ACHN (cell line): Measurements from ENCODE around the gene SHISA5.
"Not testable (repeated sequence)": the region's sequence is repeated elsewhere in the genome, so short reads cannot be mapped to it uniquely, and the experiment has no call there.

Experiments
- DNase-seq: peaks from one replicate; pipeline ENCODE4 v3.0.0-alpha.2; 2015
- in situ Hi-C: cut with HindIII; loops from 2 replicates; pipeline ENCODE4 v1.10.0; 2017; ENCODE audit warnings: low sequenced_read_pairs, low pct_ligation_motif_present, low pct_unique_long_range_greater_than_20kb

The SHISA5 gene, protein sequence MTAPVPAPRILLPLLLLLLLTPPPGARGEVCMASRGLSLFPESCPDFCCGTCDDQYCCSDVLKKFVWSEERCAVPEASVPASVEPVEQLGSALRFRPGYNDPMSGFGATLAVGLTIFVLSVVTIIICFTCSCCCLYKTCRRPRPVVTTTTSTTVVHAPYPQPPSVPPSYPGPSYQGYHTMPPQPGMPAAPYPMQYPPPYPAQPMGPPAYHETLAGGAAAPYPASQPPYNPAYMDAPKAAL

DNA sequence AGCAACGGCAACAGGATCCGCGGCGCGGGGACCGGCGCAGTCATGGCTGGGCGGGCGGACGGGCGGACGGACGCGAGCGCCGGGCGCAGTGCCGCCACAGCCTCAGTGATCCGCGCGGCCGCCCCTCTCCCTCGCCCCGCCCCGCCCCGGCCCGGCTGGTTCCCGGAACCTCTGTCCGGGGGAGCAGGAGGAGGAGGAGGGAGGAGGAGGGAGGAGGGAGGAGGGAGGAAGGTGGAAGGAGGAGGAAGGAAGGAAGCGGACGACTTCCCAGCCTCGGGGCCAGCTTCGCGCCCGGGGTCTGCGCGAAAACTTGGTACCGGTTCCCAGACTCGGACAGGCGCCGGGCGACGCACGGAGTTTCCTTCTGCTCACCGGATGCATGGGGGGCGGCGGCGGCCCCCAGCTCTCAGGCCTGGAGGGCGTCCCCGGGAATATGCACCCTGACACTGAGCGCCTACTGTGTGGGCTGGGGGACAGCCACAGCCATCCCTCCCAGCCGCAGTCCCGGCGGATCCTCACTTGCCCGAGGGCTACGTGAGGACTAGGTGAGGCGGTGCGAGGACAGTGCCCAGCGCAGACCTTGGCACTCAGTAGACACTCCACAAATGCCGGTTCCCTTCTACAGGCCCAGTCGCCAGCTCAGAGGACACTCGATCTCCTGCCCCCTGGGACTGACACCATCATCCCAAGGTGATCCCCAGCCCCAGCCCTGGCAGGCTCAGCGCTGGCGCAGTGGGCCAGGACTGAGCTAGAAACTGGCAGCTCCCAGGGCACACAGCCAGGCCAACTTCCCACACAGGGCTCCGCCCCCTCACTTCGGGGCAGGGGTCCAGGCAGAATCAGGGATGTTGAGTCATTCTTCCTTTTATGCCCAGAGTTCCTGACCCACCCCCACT is at the start of gene SHISA5:
TSS of gene SHISA5 (minus strand) at position 124 of the 896 bp plus-strand sequence. CDS start at position 44, 80 bp downstream.
- in situ Hi-C loops, result no loop called here
- peak; percentile 42 for DNase-seq

DNA sequence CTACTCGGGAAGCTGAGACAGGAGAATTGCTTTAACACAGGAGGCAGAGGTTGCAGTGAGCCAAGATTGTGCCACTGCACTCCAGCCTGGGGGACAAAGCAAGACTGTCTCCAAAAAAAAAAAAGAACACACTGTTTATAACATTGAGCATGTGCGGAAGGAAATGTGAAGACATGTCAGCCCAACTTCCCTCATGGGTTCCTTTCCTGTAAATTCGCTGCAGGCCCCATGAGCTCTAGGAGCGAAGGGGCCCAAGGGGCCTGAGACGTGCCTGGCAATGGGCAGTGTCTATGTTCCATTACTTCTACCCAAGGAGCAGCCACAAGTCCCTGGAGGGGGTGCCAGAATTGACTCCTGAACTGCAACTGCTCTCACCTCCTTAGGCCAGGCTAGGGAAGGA is 49.4 kb upstream of the SHISA5 start:
- no peak for DNase-seq
- in situ Hi-C loops, result no loop called here

DNA sequence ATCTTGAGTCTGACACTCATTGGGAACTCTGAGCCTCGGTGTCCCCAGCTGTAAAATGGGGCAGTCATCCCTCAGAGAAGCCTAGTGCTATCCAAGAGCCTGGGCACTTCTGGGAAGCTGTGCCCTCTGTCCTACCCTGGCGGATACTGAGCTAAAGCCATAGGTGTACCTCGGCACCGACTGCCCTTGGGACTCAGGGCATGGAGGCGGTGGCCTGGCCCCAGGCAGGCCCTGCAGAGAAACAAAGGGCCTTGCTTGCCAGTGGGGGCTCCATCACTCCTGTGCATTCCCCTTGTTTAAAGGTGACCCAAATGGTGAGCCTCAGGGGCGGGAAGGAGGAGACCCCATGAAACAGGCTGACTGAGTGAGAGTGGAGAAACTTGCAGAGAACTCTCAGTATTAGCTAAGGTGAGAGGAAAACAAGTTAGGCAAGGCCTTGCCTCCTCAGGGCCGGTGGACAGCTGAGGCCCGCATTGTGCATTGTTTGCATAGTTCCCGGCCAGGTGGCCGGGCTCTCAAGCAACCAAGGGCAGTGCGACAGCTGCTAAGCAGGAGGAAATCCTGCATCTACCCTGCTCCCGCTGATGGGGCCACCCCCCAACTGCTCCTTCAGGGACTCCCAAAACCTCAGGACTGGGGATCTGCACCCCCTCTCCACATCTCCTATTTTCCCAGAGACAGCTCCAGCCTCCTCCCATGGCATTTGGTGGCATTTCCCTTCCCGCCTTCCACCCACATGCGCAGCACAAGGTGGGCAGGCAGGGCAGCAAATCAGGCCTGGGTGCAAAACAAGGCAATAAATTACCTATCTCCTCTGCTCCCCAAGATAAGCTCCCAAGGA is 48.4 kb upstream of the SHISA5 start:
- in situ Hi-C loops, result no loop called here
- DNase-seq, result no peak

DNA sequence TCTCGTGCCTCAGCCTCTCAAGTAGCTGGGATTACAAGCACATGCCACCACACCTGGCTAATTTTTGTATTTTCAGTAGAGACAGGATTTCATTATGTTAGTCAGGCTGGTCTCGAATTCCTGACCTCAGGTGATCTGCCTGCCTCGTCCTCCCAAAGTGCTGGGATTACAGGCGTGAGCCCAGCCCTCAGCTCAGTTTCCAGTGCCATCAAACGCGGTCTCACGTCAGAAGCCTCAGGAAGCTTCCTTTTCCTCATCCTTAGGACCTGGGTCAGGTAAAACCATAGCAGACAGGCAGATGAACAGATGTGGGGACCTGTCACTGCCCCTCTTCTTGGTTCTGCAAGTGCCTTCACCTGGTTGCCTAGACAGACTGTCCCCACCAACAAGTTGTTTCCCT is 47.7 kb upstream of the SHISA5 start:
- DNase-seq, in situ Hi-C loops: not testable (repeated sequence)

DNA sequence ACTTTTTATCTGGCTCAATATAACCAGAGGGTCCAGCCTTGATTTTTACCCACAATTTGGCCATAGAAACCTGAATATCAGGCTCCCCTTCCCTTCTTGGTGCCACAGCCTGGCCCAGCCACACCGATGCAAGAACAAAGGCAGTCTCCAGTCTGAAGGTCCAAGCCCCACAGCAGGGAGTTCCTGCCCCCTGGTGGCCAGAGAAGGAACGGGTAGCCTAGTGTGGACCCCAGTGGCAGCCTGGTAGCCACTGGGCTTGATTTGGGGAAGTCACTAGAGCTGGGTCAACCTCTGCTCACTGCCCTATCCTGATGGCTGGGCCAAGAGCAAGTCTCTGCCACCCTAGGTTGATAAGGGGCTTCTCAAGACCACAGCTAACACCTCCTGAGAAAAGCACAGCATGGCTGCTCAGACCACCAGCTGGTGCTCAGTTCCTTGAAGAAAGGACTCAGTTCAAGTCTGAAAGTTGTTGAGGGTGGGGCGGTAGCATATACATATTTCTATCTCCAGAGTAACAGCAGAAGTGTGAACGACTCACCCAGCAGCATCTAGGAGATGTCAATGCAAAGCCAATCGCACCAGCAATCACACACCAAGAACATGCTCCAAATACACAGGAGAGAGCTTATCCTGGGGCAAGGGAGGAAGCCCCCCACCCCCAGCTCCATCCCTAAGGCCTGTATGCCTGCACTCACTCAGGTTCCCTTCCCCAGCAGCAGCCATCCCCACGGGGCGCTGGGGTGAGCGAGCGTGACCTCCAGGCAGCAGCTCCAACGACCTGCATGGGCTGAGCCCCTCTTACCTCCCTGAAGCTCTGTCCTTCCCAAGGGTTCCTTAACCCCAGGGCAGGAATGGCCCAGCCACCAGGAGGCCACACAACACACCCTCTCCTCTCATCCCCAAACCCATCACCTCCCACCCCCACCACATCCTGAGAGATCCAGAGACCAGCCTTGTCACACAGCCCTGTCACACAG is 45.0 kb upstream of the SHISA5 start:
- in situ Hi-C loops, result no loop called here
- peak; percentile 71 for DNase-seq

DNA sequence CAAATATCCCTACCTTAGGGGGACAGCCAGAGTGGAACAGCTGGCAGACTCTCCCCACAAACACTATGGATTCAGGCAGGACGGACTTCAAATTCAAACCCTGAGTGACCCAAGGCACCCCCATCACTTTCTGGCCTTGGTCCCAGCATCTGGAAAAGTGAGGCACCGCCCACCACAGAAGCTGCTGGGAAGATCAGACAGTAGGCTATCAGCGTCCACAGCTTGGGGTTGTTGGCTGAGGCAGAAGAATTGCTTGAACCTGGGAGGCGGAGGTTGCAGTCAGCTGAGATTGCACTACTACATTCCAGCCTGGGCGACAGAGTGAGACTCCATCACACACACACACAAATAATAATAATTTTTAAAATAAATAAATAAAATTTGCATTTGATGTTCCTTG is 44.2 kb upstream of the SHISA5 start:
- in situ Hi-C loops, result no loop called here
- no peak for DNase-seq

DNA sequence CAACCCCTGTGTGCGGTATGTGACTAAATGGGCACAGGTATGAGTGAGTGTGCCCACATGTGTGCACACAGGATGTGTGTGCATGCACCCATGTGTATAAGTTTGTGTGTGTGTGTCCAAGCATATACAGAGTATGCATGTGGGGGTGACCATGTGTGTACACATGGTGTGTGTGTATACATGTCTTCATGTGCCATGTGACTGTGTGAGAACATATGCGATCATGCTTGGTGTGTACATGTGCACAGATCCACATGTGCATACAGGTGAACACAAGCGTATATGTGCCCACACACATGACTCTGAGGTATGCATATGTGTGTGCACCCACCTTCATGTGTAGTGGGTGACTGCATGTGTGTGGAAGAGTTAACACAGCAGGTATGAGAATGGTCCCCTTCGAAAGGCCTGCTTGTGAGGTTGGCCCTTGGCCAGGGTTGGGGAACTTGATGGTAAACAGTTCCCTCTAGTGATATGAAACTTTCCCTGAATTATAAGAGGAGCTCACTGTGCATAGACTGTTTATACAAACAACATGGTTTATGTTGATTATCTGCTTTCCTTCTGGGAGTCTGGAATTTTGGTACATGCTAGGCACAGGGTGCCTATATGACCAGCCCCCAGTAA is 42.3 kb upstream of the SHISA5 start:
- in situ Hi-C loops, result no loop called here
- DNase-seq, result no peak

DNA sequence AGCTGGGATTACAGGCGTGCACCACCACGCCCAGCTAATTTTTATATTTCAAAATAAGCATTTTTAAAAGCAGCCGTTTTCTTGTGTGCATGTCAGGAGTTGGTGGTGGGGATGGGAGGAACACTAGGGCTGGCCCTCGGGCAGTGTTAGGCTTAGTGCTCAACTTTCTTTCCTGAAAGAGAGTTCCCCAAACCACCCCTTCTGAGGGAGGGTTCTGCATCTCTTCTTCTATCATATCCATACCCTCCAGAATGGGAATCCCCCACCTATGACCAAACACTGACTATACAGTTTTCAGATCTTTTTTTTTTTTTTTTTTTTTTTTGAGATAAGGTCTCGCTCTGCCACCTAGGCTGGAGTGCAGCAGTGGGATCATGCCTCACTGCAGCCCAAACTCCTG is 40.2 kb upstream of the SHISA5 start:
- in situ Hi-C loops, result no loop called here
- no peak for DNase-seq

DNA sequence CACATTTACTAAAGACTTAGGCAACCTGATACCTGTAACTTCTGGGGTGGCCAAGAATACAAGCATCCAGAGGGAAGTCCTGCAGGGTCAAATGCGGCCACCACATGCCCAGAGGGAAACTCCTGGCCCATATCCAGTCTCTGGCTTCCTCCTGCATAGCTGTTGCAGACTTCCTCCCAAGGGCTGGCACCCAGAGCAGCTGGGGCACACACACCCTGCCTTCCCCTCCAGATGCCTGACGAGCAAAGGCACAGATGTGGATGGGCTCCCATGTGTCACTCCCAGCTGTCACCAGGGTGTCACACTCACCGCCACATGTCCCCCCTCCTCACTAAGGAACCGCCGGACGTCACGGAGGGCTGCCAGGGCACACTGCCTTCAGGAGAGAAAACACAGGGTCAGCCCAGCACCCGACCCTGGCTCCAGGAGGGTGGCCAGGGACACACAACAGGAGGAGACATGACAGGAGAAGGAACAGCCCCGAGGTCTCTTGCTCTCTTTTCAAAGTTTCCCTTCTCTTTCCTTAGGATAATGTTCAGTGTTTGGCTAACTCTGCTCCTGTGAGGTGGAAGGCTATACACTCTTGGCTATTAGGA is 39.4 kb upstream of the SHISA5 start:
- no peak for DNase-seq
- in situ Hi-C loops, result no loop called here

DNA sequence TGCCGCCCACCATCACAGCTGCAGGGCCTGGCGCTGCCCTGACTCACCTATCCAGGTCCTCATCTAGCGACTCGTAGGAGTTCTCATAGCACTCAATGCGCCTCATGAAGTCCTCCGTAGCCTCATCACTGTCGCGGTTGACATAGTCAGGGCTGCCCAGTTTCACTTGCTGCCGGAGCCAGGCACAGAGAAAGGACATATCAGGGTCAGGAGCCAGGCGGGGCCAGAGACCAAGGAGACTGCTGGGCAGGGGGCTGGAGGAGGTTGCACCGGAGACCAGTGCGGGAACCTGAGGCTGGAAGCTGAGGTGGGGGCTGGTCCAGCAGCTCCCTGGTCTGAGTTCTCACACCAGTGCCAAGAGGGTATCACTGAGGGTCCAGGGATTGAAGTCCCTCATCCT is 34.5 kb upstream of the SHISA5 start:
- in situ Hi-C loops, result no loop called here
- DNase-seq, result no peak

DNA sequence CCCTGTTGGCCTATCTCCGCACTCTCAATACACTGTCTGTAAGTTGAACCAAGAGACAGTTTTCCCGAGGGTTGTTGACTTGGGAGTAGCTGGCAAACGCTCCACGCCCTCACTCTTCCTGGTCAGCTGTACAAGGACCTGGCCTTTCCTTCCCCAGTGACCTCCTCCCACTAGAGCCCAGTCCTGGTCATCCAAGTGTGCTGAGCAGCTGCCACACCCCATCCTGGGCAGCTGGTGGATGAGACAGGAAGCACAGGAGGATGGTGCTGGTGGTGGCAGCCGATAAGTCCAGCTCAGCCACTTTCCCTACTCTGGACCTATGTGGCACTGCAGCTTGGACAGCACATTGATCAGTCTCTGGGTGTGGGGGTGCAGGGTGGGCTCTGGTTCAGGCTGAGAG is 32.8 kb upstream of the SHISA5 start:
- DNase-seq, result no peak
- in situ Hi-C loops, result no loop called here

DNA sequence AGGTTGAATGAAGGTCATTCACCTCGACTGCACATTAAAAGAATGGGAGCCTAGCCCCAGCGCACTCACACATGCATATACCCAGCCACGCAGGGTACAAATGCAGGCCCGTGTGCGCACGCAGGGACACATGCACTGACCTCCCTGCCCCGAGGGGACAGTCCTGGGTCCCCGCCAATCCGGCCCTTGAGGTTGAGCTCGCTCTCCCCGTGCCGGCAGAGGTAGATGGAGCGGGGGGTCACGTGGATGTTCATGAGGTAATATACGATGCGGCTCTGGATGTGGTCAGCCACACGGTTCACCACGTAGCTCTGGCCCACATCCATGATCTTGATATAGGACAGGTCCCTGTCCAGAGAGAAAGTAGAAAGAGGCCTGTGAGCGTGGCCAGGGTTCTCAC is 32.1 kb upstream of the SHISA5 start:
- DNase-seq, result no peak
- in situ Hi-C loops, result no loop called here

DNA sequence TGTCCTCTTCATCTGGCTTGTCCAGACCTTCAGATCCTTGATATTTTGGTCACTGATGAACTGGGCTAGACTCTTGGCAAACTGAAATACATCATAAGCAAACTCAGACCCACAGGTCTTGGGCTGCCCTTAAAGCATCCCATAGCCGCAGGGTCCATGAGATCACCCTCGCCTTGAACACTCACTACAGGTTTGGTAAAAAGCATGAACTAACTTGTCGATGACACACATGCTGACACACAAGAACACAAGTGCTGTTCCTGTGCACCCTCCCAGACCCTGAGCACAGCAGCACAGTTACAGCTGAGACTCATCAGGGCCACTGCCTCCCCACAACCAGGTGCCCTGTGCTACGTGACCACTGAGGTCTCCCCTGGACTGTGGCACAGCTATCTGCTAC is 31.6 kb upstream of the SHISA5 start:
- in situ Hi-C loops, result no loop called here
- no peak for DNase-seq

DNA sequence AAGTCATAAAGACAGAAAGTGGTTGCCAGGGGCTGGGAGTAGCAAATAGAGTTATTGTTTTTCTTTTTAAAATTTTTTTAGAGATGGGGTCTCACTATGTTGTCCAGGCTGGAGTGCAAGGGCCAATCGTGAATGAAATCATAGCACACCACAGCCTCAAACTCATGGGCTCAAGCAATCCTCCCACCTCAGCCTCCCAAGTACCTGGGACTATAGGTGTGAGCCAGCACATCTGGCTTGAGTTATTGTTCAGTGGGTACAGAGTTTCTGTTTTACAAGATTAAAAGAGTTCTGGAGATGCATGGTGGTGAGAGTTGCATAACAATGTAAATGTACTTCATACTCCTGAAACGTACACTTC is 29.0 kb upstream of the SHISA5 start:
- in situ Hi-C loops, result no loop called here

DNA sequence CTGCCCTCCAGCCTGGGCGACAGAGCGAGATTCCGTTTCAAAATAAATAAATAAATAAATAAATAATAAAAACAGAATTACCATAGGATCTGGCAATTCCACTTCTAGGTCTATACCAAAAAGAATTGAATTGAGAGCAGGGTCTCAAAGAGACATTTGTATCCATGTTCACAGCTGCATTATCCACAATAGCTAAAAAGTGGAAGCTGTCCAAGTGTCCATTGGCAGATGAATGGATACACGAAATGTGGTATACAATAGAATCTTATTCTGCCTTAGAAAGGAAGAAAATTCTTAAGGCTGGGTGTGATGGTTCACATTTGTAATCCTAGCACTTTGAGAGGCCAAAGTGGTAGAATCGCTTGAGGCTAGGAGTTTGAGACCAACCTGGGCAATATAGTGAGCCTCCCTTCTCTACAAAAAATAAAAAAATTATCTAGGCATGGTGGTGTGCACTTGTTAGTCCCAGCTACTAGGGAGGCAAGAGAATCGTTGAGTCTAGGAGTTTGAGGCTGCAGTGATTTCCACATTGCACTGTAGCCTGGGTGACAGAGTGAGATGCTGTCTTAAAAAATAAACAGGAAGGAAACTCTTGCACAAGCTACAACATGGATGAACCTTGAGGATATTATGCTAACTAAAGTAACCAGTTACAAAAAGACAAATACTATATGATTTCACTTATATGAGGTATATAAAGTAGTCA is 28.4 kb upstream of the SHISA5 start:
- no peak for DNase-seq
- in situ Hi-C loops, result no loop called here

More for the DNA sequence above, 29.0 kb upstream of the SHISA5 start:
- DNase-seq, result no peak

DNA sequence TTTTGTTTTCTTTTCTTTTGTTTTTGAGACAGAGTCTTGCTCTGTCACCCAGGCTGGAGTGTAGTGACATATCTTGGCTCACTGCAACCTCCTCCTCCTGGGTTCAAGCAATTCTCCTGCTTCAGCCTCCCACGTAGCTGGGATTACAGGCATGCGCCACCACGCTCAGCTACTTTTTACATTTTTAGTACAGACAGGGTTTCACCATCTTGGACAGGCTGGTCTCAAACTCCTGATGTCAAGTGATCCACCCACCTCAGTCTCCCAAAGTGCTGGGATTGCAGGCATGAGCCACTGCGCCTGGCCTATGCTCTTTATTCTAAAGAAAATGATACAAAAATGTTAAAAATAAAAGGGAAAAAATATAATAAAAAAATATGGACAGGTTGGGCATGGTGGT is 26.7 kb upstream of the SHISA5 start:
- in situ Hi-C loops, result not testable (repeated sequence)

DNA sequence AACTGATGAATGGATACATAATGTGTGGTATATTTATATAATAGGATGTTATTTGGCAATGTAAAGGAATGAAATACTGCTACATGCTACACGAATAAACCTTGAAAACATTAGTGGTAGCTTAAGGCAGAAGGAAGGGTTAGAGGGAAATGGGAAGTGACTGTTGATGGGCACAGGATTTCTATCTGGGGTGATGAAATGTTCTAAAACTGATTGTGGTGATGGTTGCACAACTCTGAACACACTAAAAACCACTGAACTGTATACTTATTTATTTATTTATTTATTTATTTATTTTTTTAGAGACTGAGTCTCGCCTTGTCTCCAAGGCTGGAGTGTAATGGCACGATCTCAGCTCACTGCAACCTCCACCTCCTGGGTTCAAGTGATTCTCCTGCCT is 24.8 kb upstream of the SHISA5 start:
- DNase-seq, result no peak

More for the DNA sequence above, 26.7 kb upstream of the SHISA5 start:
- DNase-seq, result not testable (repeated sequence)

More for the DNA sequence above, 24.8 kb upstream of the SHISA5 start:
- in situ Hi-C loops, result no loop called here
